CD14-positive monocyte (primary cell): ENCODE data around the gene RAB3GAP1. TPM values are rescaled to one million over a fixed set of nuclear protein-coding genes. Genes with fewer than 3 reads are reported as not detected.

Experiments
- DNase-seq, 3 donors: peaks; one replicate each; pipeline ENCODE4 v3.0.0-alpha.2; 2011 to 2022
- H2AFZ ChIP-seq: 2 replicates; pipeline ENCODE4 v1.6.0; 2012; ENCODE audit warnings: mild to moderate bottlenecking, low read depth, low read length, inconsistent platforms; ENCODE audit not compliant: insufficient read depth, poor library complexity, severe bottlenecking
- H3K27ac ChIP-seq, 2 donors: 1 replicate in 1 of 2; 2 replicates in 1 of 2; pipeline ENCODE4 v1.5.1; 2012 to 2013; ENCODE audit warnings: low read length in 2 of 2, control low read depth in 1 of 2, inconsistent platforms in 1 of 2, low read depth in 1 of 2, mild to moderate bottlenecking in 1 of 2
- H3K27me3 ChIP-seq, 2 donors: one replicate each; pipeline versions ENCODE4 v1.6.0 to v1.6.1; 2011 to 2013; ENCODE audit warnings: low read length in 2 of 2; ENCODE audit not compliant: control insufficient read depth in 2 of 2, insufficient read depth in 2 of 2
- H3K36me3 ChIP-seq, 2 donors: replicated peaks in 1 of 2; 1 replicate in 1 of 2; 2 replicates in 1 of 2; pipeline versions ENCODE4 v1.5.1 to v1.6.1; 2012 to 2013; ENCODE audit warnings: low read length in 2 of 2, control low read depth in 1 of 2, inconsistent platforms in 1 of 2, mild to moderate bottlenecking in 1 of 2; ENCODE audit not compliant: insufficient read depth in 2 of 2, control insufficient read depth in 1 of 2
- H3K4me1 ChIP-seq, 2 donors: 1 replicate in 1 of 2; 2 replicates in 1 of 2; pipeline versions ENCODE4 v1.5.1 to v1.6.1; 2012 to 2013; ENCODE audit warnings: low read length in 2 of 2, control low read depth in 1 of 2, inconsistent platforms in 1 of 2, mild to moderate bottlenecking in 1 of 2, moderate library complexity in 1 of 2; ENCODE audit not compliant: insufficient read depth in 2 of 2, control insufficient read depth in 1 of 2
- H3K4me2 ChIP-seq: replicated peaks from 2 replicates; pipeline ENCODE3; 2012; ENCODE audit warnings: low read length, moderate library complexity, mild to moderate bottlenecking; ENCODE audit not compliant: poor library complexity, severe bottlenecking; ENCODE audit errors: extremely low read depth
- H3K4me3 ChIP-seq, 3 experiments: fragments of 200-600 bp in 1 of 3; sonication (generic) in 1 of 3; replicated peaks in 1 of 3; 1 replicate in 2 of 3; 2 replicates in 1 of 3; pipeline ENCODE4 v1.5.1; 2011 to 2013; ENCODE audit warnings: low read length in 3 of 3, mild to moderate bottlenecking in 3 of 3, control low read depth in 2 of 3, low read depth in 2 of 3, inconsistent platforms in 1 of 3, moderate library complexity in 1 of 3
- H3K79me2 ChIP-seq: 2 replicates; pipeline ENCODE4 v1.6.0; 2012; ENCODE audit warnings: mild to moderate bottlenecking, control low read depth, inconsistent platforms, low read length, moderate library complexity; ENCODE audit not compliant: insufficient read depth
- H3K9ac ChIP-seq: 2 replicates; pipeline ENCODE4 v1.6.0; 2017; ENCODE audit warnings: low read length, mild to moderate bottlenecking; ENCODE audit not compliant: insufficient read depth, poor library complexity, severe bottlenecking
- H3K9me3 ChIP-seq, 2 donors: replicated peaks in 1 of 2; 1 replicate in 1 of 2; 2 replicates in 1 of 2; pipeline versions ENCODE4 v1.5.1 to v1.6.1; 2012 to 2013; ENCODE audit warnings: low read length in 2 of 2, control low read depth in 1 of 2; ENCODE audit not compliant: control insufficient read depth in 1 of 2, insufficient read depth in 1 of 2
- H4K20me1 ChIP-seq: 2 replicates; pipeline ENCODE4 v1.6.0; 2012; ENCODE audit warnings: mild to moderate bottlenecking, low read length, control low read depth, moderate library complexity; ENCODE audit not compliant: insufficient read depth
- H3K27ac Mint-ChIP-seq, 7 donors: one replicate each; pipeline ENCODE4 v1.8.0; 2020; ENCODE audit warnings: mild to moderate bottlenecking in 7 of 7, mixed read lengths in 7 of 7, moderate library complexity in 6 of 7, inconsistent platforms in 2 of 7
- H3K27me3 Mint-ChIP-seq, 3 donors: one replicate each; pipeline ENCODE4 v1.8.0; 2021 to 2022; ENCODE audit warnings: low read depth in 3 of 3, mild to moderate bottlenecking in 3 of 3, mixed read lengths in 3 of 3, moderate library complexity in 3 of 3, inconsistent platforms in 1 of 3
- H3K36me3 Mint-ChIP-seq, 2 donors: one replicate each; pipeline ENCODE4 v1.8.0; 2020; ENCODE audit warnings: mixed read lengths in 2 of 2, inconsistent platforms in 1 of 2, mild to moderate bottlenecking in 1 of 2
- H3K4me1 Mint-ChIP-seq: one replicate; pipeline ENCODE4 v1.8.0; 2020; ENCODE audit warnings: mild to moderate bottlenecking, mixed read lengths
- H3K4me3 Mint-ChIP-seq, 2 donors: one replicate each; pipeline ENCODE4 v1.8.0; 2020; ENCODE audit warnings: mild to moderate bottlenecking in 2 of 2, mixed read lengths in 2 of 2, moderate library complexity in 1 of 2
- H3K9me3 Mint-ChIP-seq, 7 donors: one replicate each; pipeline ENCODE4 v1.8.0; 2020 to 2022; ENCODE audit warnings: mixed read lengths in 7 of 7, mild to moderate bottlenecking in 6 of 7, moderate library complexity in 6 of 7, inconsistent platforms in 2 of 7
- WGBS: methylation state at CpG from one replicate; pipeline ENCODE4 v1.1.5; 2013; ENCODE audit warnings: missing lambda C conversion rate; ENCODE audit not compliant: insufficient coverage; 5-methylcytosine and 5-hydroxymethylcytosine counted together
- intact Hi-C, 2 donors: fragments of 100-400 bp; cut with micrococcal nuclease; formaldehyde crosslinking; loops; one replicate each; pipeline versions ENCODE4 v1.15.0 to v1.15.1; 2023
- polyA plus RNA-seq, 3 donors: library from polyadenylated mRNA; depleted of rRNA in 1 of 3; unstranded in 2 of 3; stranded (reverse) in 1 of 3; fragments of 300-500 nt in 2 of 3; fragments of >200 nt in 1 of 3; fragmentation: Illumina TruSeq in 2 of 3; gene quantifications; 1 replicate in 2 of 3; 2 replicates in 1 of 3; pipeline ENCODE4 v1.2.3, GENCODE V29; 2012 to 2021
- small RNA-seq: library from RNA; depleted of rRNA; stranded (forward); fragments of <200 nt; gene quantifications from one replicate; pipeline ENCODE3, GENCODE V24; 2012; ENCODE audit warnings: low read depth; ENCODE audit not compliant: insufficient read length
- TF ChIP-seq, protein P1 (sequence below): fragments of 200-600 bp; IDR thresholded peaks from one replicate; pipeline ENCODE4 v1.8.0; 2022; ENCODE audit warnings: antibody characterized with exemption, mild to moderate bottlenecking

The RAB3GAP1 gene
- polyA plus RNA-seq, 3 donors, result 8.0 to 17.4 (median 11.3) TPM

DNA sequence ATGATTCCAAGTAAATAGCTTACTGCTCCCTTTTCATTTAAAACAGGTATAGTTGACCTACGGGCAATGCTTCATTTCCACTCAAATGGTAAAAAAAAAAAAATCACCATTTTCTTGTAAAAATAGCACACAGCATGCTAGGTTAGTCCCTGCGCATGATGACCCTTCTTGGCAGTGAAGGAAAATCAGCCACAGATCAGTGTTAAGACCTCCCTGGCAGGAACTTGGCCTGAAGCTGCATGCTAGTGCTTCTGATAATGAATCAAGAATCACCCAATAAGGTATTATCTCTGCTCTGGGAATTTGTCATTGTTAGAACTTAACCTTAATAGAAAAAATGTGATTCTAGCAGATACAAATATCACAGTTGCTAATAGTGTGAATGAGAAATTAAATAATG is 166.3 kb downstream of the RAB3GAP1 start:
- 85% methylated on average over 2 of the region's 2 CpGs for WGBS
- Histone ChIP-seq H3K4me3 (no peak overlapping the region), H3K36me3 (peaks cover 0 to 5% of the 10 kb centered on the region in 2 donors), H3K79me2 (no peaks in the 10 kb centered on the region), H2AFZ (no peak overlapping the region), H3K9ac (no peak overlapping the region), H3K4me1 (no peaks in the 10 kb centered on the region), H4K20me1 (no peaks in the 10 kb centered on the region), H3K9me3 (no peaks in the 10 kb centered on the region), H3K4me2 (no peak overlapping the region), H3K27ac (no peak overlapping the region), H3K27me3 (no peaks in the 10 kb centered on the region)
- Mint-ChIP-seq H3K27ac (no peak overlapping the region), H3K36me3 (peaks cover 3 to 19% of the 10 kb centered on the region in 2 donors), H3K27me3 (no peaks in the 10 kb centered on the region), H3K9me3 (peaks cover 0 to 7% (median 0%) of the 10 kb centered on the region in 7 donors), H3K4me1 (no peaks in the 10 kb centered on the region), H3K4me3 (no peak overlapping the region)
- intact Hi-C loops, result no loop called here
- TF ChIP-seq, protein P1, sequence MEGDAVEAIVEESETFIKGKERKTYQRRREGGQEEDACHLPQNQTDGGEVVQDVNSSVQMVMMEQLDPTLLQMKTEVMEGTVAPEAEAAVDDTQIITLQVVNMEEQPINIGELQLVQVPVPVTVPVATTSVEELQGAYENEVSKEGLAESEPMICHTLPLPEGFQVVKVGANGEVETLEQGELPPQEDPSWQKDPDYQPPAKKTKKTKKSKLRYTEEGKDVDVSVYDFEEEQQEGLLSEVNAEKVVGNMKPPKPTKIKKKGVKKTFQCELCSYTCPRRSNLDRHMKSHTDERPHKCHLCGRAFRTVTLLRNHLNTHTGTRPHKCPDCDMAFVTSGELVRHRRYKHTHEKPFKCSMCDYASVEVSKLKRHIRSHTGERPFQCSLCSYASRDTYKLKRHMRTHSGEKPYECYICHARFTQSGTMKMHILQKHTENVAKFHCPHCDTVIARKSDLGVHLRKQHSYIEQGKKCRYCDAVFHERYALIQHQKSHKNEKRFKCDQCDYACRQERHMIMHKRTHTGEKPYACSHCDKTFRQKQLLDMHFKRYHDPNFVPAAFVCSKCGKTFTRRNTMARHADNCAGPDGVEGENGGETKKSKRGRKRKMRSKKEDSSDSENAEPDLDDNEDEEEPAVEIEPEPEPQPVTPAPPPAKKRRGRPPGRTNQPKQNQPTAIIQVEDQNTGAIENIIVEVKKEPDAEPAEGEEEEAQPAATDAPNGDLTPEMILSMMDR, result no peak
- no peak for DNase-seq

DNA sequence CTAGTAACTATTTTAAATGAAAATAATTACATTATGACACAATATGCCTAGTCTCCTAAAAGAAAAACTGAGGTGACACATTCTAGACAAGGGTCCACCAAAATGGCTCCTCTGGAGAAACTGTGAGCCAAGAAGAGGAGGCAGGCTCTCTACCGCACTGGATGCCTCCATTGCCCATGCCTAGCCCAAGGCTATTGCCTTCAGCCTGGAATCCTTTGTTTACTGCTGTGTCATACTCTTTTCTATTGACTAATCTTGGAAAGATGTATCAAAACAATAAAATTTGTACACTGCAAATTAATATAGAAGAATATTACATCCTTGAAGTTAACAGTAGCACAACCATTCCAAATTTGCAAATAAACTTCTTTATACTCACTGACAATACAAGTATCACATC is 167.1 kb downstream of the RAB3GAP1 start:
- H3K27ac Mint-ChIP-seq, result no peak overlapping the region
- TF ChIP-seq, protein P1, result no peak
- no CpG with 5 or more reads among the region's 1 CpG for WGBS
- no peak overlapping the region for H3K27ac ChIP-seq
- peaks cover 0 to 7% (median 0%) of the 10 kb centered on the region in 7 donors for H3K9me3 Mint-ChIP-seq
- no peak overlapping the region for H3K4me2 ChIP-seq
- H3K4me1 ChIP-seq, result no peaks in the 10 kb centered on the region
- no peak overlapping the region for H2AFZ ChIP-seq
- no peaks in the 10 kb centered on the region for H3K27me3 Mint-ChIP-seq
- H3K36me3 ChIP-seq, result peaks cover 0 to 5% of the 10 kb centered on the region in 2 donors
- H3K36me3 Mint-ChIP-seq, result peaks cover 3 to 19% of the 10 kb centered on the region in 2 donors
- H3K9me3 ChIP-seq, result no peaks in the 10 kb centered on the region
- intact Hi-C loops, result no loop called here
- no peaks in the 10 kb centered on the region for H3K79me2 ChIP-seq
- H3K4me3 ChIP-seq, result no peak overlapping the region
- no peak for DNase-seq
- H4K20me1 ChIP-seq, result no peaks in the 10 kb centered on the region
- H3K9ac ChIP-seq, result no peak overlapping the region
- H3K4me1 Mint-ChIP-seq, result no peaks in the 10 kb centered on the region
- no peaks in the 10 kb centered on the region for H3K27me3 ChIP-seq
- H3K4me3 Mint-ChIP-seq, result no peak overlapping the region

Small RNAs within 50 kb of the gene (small RNA-seq; reads per million reads assigned to genes)
- not detected for gene SNORA40B

Other genes starting within 250 kb of the RAB3GAP1 start
- not detected for gene ACMSD, start 213.7 kb upstream of the RAB3GAP1 start, polyA plus RNA-seq
- gene CCNT2, start 133.5 kb upstream of the RAB3GAP1 start, polyA plus RNA-seq, result 10 to 100 TPM in 2 of 3 donors, 1 to 10 TPM in 1; 8.3 to 20.5 (median 12.2) TPM
- gene MAP3K19, start 4.8 kb upstream of the RAB3GAP1 start, polyA plus RNA-seq, result not detected